ENCODE measurements around the gene EIF3I.

Gene EIF3I

GRCh38 chr1:32221980-32222755 lies at the start of gene EIF3I, which contains the start of gene TMEM234:
Gene EIF3I, plus strand, starts transcription at chr1:32222407. Its CDS starts 35 bp downstream, at chr1:32222442.
Gene TMEM234, minus strand, starts transcription at chr1:32222353. Its CDS starts 31 bp downstream, at chr1:32222322.
- Histone ChIP-seq H3K9ac (peak within 1 kb of the TSS; percentile 91), H3K36me3 (peaks cover 48% of the 10 kb centered on the region), H3K4me2 (peak within 1 kb of the TSS; percentile 92), H3K9me3 (no peaks in the 10 kb centered on the region), H4K20me1 (no peaks in the 10 kb centered on the region; the same call in 1 of the 2 replicates), H3K27ac (peak within 1 kb of the TSS; percentile 87), H3K4me3 (peak within 1 kb of the TSS; percentile 92), H3K4me1 (peaks cover 40% of the 10 kb centered on the region), H3K27me3 (no peaks in the 10 kb centered on the region)
- no peak for TF ChIP-seq Cebpa-rat (IDR thresholded peaks at IDR 0.05)

DNA sequence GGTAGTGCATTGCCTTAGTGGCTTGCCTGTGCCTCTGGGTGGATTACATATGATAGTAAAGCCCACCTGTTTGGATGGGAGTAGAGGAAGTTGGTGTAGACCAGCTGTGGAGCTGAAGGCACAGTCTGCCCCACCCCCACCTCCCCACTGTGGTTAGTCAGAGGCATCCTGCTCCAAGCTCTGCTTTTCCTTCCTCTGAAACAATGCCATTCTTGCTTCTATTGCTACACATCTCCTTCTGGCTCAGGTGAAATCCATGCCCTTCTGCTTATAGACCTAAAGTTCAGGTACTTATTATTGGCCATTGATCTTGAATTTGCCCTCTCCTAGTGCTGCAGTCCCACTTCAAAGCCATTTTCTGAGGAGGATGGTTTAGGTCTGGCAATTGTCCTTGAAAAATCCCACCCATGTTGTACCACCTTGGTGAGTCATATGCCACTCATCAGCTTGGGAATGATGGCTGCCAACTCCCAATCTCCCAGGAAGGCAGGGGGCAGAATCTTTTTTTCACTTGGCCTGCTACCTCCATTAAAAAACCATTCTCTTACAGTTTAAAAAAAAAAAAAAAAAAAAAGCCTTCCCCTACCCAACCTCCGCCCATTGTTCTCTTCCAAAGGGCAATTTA lies 49.5 kb upstream of the EIF3I start:
- no peak for TF ChIP-seq Cebpa-rat (IDR thresholded peaks at IDR 0.05)
- Histone ChIP-seq H3K4me3 (no peak overlapping the region), H3K27ac (no peak overlapping the region), H3K9me3 (no peaks in the 10 kb centered on the region), H3K27me3 (no peaks in the 10 kb centered on the region), H3K4me1 (peaks cover 16% of the 10 kb centered on the region), H3K9ac (no peak overlapping the region), H3K36me3 (peaks cover 77% of the 10 kb centered on the region), H4K20me1 (no peaks in the 10 kb centered on the region), H3K4me2 (peak overlapping the region; percentile 47)

DNA sequence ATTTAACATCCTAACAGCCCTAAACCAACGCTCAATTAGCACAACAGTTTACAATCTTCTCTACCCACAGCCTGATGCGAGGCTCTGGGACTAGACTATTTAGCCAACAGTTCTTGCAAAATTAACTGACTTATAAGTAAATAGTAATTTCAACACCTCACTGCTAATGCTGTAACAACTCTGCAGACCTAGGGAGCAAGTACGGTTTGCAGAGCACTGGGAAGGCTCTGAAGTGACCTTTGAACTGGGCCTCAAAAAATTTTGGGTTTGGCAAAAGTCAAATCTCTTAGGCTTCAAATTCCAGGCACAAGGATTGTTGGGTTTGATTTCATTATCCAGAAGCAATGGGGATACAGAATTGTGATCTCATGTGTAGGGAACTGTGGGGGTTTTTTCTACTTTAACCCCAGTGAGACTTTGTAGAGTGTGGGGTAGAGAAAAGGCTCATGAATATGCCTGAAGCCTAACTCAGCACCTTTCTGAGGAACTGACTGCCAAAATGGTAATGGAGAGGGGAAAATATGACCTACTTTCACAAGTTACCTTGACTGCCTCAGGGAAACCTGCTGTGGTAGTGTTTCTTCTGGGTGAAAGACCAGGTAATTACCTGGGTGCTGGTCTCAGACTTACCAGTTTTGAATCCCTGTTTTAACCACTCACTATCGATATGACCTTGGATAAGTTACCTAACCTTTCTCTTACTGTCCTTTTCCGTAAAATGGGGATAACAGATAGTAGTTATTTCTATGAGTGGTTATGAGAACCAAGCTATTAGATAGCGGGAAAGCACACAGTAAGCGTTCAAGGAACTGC lies 43.6 kb upstream of the EIF3I start:
- H3K4me2 ChIP-seq: peak overlapping the region; percentile 95
- no peaks in the 10 kb centered on the region for H3K27me3 ChIP-seq
- peaks cover 45% of the 10 kb centered on the region for H3K36me3 ChIP-seq
- no peak for TF ChIP-seq Cebpa-rat (IDR thresholded peaks at IDR 0.05)
- peak overlapping the region; percentile 82; the same call in 1 of the 2 replicates for H3K4me3 ChIP-seq
- H4K20me1 ChIP-seq: peaks cover 36% of the 10 kb centered on the region
- H3K27ac ChIP-seq: peak overlapping the region; percentile 90; the same call in 1 of the 2 replicates
- peak overlapping the region; percentile 96; the same call in 1 of the 2 replicates for H3K9ac ChIP-seq
- H3K4me1 ChIP-seq: peaks cover 37% of the 10 kb centered on the region
- H3K9me3 ChIP-seq: no peaks in the 10 kb centered on the region

- peak overlapping the region; percentile 96 for H3K9ac ChIP-seq
- peak overlapping the region; percentile 82 for H3K4me3 ChIP-seq
- H3K4me2 ChIP-seq: peak overlapping the region; percentile 95
- peak overlapping the region; percentile 90 for H3K27ac ChIP-seq
- H3K9me3 ChIP-seq: no peaks in the 10 kb centered on the region
- TF ChIP-seq Cebpa-rat (IDR thresholded peaks at IDR 0.05): no peak
- no peaks in the 10 kb centered on the region for H3K27me3 ChIP-seq
- peaks cover 45% of the 10 kb centered on the region for H3K36me3 ChIP-seq
- H4K20me1 ChIP-seq: peaks cover 41% of the 10 kb centered on the region
- H3K4me1 ChIP-seq: peaks cover 42% of the 10 kb centered on the region
Observed at GRCh38 chr1:32179193-32179442, 43.1 kb upstream of the EIF3I start.

DNA sequence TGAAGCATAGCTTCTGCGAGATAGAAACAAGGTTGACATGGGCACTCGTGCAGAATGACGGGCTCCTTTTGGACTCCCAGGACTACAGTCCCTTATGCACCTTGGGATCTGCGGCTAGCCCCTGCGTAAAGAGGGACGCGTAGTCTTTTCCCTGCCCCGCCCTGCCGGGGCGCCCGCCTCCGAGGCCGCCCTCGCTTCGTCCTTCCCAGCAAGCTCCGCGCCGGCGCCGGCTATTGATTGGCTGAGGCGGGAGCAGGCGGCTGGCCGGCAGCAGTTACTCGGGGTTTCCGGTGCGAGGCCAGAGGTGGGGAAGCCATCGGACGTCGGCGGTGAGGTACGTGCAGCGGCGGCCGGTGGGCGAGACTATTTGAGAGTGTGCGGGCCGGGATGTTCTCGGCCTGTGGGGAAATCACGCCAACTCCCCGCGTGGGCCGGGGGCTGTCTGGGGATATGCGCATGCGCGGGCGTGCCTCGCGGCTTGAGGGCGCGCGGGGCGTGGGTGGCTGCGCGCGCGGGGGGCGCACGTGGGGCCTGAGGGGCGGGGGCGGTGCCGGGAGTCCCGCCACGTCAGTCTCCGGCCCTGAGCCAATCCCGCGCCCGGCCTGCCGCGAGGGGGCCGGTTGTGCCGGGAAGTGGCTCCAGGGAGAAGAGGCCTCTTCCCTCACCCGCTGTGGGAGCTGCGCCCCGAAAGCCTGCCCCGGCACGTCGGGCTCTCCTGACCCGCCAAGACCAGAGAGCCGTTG lies 42.6 kb upstream of the EIF3I start, which contains the start of gene TXLNA:
TSS of gene TXLNA (plus strand) at position 233 of the 743 bp plus-strand sequence. CDS start 671 bp downstream, outside the sequence.
- H3K36me3 ChIP-seq: peaks cover 45% of the 10 kb centered on the region
- peak within 1 kb of the TSS; percentile 82 for H3K4me3 ChIP-seq
- H3K4me1 ChIP-seq: peaks cover 47% of the 10 kb centered on the region
- H3K27ac ChIP-seq: peak within 1 kb of the TSS; percentile 90
- peak within 1 kb of the TSS; percentile 96 for H3K9ac ChIP-seq
- TF ChIP-seq Cebpa-rat (IDR thresholded peaks at IDR 0.05): no peak
- peak within 1 kb of the TSS; percentile 95 for H3K4me2 ChIP-seq
- H3K9me3 ChIP-seq: no peaks in the 10 kb centered on the region
- peaks cover 46% of the 10 kb centered on the region for H4K20me1 ChIP-seq
- H3K27me3 ChIP-seq: no peaks in the 10 kb centered on the region

DNA sequence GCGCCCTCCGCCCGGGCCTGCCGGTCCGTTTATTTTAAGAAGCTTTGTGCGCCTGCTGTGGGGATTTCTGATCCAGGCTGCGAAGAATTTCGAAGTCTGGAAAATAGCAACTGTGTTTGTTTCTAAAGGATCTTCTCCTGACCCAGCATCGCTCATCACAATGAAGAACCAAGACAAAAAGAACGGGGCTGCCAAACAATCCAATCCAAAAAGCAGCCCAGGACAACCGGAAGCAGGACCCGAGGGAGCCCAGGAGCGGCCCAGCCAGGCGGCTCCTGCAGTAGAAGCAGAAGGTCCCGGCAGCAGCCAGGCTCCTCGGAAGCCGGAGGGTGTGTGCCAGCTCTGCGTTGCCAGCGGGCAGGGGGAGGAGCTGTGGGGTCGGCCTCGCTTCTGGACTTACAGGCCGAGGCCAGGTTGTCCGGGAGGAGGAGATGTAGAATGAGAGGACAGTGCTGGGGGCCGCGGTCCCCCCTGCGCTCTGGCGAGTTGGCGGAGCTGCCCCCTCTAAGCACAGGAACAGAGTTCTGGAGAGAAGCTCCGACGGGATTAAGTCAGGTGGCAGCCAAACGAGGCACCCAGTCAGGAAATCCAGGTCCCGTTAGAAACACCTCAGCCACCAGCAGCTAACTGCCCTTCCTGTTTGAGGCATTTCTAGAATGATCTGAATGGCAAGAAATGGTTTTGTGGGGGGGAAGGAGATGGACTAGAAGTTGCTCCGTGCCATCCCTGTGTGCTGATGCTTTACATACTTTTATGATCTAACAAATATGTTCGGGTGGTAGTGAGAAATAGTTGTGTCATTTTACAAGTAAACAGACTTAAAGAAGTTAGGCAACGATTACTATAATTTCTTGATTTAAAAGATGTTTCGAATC lies 41.8 kb upstream of the EIF3I start:
- peak overlapping the region; percentile 82 for H3K4me3 ChIP-seq
- H3K27ac ChIP-seq: peak overlapping the region; percentile 90
- peaks cover 52% of the 10 kb centered on the region for H3K4me1 ChIP-seq
- no peaks in the 10 kb centered on the region for H3K9me3 ChIP-seq
- peak overlapping the region; percentile 95 for H3K4me2 ChIP-seq
- no peaks in the 10 kb centered on the region for H3K27me3 ChIP-seq
- no peak for TF ChIP-seq Cebpa-rat (IDR thresholded peaks at IDR 0.05)
- peak overlapping the region; percentile 96 for H3K9ac ChIP-seq
- peaks cover 45% of the 10 kb centered on the region for H3K36me3 ChIP-seq
- peaks cover 54% of the 10 kb centered on the region for H4K20me1 ChIP-seq

GRCh38 chr1:32181065-32181464 lies 41.1 kb upstream of the EIF3I start:
- H3K9me3 ChIP-seq: no peaks in the 10 kb centered on the region
- no peak for TF ChIP-seq Cebpa-rat (IDR thresholded peaks at IDR 0.05)
- peaks cover 61% of the 10 kb centered on the region for H4K20me1 ChIP-seq
- peaks cover 57% of the 10 kb centered on the region for H3K4me1 ChIP-seq
- no peaks in the 10 kb centered on the region for H3K27me3 ChIP-seq
- peaks cover 51% of the 10 kb centered on the region for H3K36me3 ChIP-seq
- H3K4me2 ChIP-seq: peak overlapping the region; percentile 95
- H3K4me3 ChIP-seq: peak overlapping the region; percentile 82
- peak overlapping the region; percentile 96 for H3K9ac ChIP-seq
- H3K27ac ChIP-seq: peak overlapping the region; percentile 90

- no peak for TF ChIP-seq Cebpa-rat (IDR thresholded peaks at IDR 0.05)
- Histone ChIP-seq H3K4me1 (peaks cover 62% of the 10 kb centered on the region), H3K27ac (peak overlapping the region; percentile 90; the same call in 1 of the 2 replicates), H3K36me3 (peaks cover 56% of the 10 kb centered on the region), H3K9ac (peak overlapping the region; percentile 96; the same call in 1 of the 2 replicates), H3K27me3 (no peaks in the 10 kb centered on the region), H4K20me1 (peaks cover 66% of the 10 kb centered on the region), H3K9me3 (no peaks in the 10 kb centered on the region), H3K4me3 (peak overlapping the region; percentile 82), H3K4me2 (peak overlapping the region; percentile 95)
Observed at GRCh38 chr1:32181563-32181962, 40.6 kb upstream of the EIF3I start.

Measured in BLaER1 (cell line).